HG03457 (cell line): ENCODE results near the gene LCN6.
"Not testable (repeated sequence)": the region's sequence is repeated elsewhere in the genome, so short reads cannot be mapped to it uniquely, and the experiment has no call there.

Experiments used
- ATAC-seq: cut with Tn5 transposase; IDR thresholded peaks from one replicate; pipeline ENCODE4 v1.9.1; 2021; ENCODE audit warnings: moderate number of reproducible peaks; ENCODE audit not compliant: unreplicated experiment

Gene LCN6

DNA sequence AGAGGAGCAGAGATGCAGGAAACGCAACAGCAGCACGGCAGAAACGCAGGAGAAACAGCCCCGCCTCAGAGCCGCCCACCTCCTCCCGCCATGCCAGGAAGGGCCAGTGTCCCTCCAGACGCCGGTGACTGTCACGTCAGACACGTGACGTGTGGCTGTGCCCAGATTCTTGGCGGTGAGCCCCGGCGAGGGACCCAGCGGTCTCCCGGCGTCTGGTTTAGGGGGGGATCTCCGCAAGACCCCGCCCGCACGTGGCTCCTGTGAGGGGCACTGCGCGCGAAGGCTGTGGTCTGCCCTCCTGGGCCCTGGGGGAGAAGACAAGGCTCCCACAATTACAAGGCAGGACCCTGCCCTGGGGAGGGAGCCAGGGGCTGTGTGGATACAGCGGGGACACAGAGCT lies 12.1 kb upstream of the LCN6 start:
- no peak for ATAC-seq

DNA sequence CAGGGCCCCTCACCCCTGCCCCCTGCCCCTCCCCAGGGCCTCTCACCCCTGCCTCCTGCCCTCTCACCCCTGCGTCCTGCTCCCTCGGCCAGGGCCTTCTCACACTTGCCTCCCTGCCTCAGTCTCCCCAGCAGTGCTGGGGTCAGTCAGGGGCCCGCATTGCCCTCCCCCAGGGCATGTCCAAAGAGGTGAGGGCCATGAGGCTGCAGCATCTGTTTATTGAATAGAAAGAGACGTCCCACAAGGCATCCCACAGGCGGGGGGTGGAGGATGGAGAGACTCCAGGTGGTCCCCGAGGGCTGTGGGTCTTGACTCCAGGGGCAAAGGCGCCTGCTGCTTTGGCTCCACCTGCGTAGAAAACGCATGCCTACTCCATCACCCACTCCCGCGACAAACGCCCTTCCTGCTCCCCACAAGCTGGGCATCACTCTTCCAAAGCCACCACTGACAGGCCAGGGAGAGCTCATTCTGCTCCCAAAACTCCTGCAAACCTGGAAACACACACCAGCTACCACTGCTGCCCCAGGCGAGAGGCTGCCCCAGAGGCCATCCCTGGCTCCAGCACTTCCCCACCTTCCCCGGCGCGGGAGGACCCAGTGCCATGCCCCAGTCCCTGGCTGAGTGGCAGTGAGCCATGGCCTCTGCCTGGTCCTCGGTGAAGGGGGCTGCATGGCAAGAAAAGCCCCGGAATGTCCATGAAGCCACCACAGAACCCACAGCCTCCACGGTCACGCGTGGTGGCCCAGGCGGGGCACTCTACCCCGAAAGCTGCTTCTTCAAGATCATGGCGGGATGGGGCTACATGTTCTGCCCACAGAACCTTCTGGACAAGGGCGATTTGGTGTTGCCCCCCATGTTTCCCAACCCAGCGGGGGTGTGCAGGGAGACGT lies 11.4 kb upstream of the LCN6 start:
- no peak for ATAC-seq

DNA sequence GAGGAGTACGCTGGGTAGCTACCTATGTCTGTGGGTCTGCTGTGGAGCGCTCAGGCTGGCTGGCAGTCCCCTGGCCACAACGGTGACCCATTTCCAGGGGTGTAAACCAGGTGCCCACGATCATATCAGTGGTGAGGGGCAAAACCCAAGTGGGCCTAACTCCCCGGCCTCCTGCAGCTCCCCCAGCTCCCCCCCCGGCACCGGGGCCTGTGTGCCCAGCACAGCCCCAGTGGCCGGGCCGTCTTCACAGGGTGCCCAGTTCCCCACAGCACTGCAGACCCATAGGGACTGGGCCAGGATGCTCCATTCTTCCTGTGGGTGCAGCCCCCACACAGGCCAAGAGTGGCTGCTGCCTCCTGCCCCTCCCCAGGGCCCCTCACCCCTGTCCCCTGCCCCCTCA lies 10.7 kb upstream of the LCN6 start:
- ATAC-seq: no peak

DNA sequence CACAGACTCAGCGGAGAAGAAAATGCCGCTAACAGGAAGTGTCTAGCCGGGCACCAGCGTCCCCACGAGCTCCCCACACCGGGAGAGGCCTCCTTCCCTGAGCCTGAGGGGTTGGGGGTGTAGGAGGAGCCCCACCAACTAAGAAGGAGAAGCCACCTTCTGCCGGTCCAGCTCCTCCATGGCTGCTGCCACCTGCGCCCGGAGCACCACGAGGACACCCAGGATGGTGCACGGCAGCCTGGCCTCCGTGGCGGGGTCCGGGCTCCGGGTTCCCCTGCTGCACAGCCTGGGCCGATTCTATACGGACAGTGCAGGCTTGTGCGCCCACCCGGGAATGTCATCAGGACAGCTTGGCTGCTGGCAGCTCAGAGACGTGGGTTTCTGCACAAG lies 9.4 kb upstream of the LCN6 start:
- ATAC-seq: no peak

DNA sequence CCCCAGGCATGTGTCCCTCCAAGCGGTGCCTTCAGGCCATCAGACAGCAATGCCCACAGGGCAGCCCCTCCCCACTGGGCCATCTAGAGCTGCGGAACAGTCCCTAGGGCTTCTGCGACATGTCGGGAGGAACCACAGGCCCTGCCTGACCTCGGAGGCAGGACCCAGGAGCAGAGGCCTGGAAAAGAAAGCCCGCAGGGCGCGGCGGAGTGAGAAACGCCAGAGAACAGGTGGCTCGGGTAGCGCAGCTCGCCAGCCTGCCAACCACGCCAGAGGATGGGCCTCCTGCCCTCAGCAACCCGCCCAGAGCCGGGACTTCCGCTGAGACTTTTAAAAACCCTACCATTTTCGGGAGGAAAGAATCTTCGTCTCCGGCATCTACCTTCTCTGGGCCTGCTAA lies 9.0 kb upstream of the LCN6 start:
- no peak for ATAC-seq

DNA sequence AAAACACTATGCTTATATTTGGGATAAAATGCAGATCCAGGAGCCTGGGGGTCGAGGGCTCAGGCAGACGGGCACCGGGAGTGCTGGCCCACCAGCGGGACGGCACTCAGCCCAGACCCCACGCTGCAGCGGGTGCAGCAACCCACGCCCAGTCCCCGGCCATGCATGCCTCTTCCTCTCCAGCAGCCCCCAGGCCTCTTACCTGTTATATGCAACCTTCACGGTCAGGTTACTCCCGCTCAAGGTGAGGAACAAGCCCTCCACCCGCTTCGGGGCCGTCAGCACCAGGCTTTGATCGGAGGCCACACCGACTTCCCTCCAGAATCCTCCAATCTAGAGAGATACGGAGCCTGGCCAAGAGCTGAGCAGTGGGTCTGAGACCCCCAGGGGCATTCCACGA lies 8.5 kb upstream of the LCN6 start:
- no peak for ATAC-seq

DNA sequence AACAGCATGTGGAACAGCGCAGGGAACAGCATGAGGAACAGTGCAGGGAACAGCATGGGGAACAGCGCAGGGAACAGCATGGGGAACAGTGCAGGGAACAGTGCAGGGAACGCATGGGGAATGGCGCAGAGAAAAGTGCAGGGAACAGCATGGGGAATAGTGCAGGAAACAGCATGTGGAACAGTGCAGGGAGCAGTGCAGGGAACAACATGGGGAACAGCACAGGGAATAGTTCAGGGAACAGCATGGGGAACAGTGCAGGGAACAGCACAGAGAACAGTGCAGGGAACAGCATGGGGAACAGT lies 7.8 kb upstream of the LCN6 start:
- no peak for ATAC-seq

DNA sequence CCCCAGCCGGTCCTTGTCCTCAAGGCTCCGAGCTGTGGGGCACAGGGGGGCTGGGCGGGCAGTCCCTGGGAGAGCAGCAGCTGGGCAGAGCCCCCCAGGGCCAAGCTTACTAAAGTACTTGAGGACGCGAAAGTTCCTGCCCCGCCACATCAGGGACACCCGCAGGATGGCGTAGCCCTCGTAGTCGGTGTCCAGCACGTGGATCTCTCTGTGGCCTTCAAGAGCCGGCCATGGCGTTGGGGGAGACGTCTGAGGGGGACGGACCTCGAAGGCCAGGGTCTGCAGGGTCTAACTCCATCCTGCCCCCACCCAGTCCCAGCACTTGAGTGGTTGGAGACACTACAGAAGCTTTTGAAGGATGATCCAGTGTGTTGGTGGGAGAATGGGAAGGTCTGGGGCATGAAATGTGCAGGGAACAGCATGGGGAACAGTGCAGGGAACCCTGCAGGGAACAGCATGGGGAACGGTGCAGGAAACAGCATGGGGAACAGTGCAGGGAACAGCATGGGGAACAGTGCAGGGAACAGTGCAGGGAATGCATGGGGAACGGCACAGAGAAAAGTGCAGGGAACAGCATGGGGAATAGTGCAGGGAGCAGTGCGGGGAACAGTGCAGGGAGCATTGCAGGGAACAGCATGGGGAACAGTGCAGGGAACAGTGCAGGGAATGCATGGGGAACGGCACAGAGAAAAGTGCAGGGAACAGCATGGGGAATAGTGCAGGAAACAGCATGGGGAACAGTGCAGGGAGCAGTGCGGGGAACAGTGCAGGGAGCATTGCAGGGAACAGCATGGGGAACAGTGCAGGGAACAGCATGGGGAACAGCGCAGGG lies 7.2 kb upstream of the LCN6 start:
- ATAC-seq: not testable (repeated sequence)

DNA sequence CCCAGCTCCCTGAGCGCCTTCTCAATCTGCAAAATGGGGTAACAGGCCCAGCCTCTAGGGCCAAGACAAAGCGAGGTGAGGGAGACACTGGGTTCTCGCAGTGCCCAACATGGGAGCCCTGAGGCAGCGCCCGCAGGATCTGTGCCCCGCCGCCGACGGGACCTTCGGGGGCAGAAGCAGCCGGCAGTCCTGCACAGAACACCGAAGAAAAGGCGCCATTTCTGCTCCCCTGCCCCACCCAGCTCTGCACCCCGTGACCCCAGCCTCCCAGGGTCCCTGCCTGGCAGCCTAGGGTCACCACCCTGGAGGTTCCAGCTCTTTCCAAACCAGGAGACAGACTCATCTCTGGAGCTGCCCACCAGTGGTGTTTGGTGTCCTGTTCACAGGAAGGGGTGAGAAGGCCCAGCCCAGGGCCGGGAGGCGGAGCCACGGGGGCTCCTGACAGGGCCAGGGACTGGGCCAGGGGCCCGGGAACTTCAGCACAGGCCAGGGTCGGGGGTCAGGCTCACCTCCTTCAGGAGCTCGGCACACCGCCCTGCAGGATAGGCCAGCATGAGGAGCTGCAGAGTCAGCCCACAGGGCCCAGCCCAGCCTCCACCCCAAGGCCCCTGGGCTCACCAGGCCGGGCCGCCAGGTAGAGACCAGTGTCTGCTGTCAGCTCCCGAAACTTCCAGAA lies 6.4 kb upstream of the LCN6 start:
- no peak for ATAC-seq

DNA sequence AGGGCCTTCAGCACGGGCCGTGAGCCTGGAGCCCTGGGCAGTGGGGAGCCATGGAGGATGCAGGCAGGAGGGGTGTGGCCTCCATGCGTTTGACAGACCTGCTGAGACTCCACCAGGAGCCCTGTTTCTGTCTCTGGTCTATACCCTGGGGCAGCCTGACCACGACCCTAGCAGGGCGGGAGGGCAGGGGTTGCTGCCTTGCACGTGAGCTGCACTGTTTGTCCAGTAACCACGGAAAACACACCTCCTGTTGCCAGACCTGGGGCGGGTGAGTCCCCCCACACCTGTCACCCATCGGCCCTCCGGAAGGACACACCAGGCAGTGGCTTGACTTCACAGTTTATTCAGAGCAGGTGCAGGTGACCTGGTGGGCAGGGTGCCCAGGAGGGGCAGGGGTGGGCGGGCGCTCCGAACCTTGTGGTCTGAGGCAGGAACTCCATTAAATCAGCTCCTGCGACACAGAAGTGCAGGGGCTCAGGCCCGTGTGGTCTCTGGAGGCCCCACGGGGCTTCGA lies 5.8 kb upstream of the LCN6 start:
- ATAC-seq: no peak

DNA sequence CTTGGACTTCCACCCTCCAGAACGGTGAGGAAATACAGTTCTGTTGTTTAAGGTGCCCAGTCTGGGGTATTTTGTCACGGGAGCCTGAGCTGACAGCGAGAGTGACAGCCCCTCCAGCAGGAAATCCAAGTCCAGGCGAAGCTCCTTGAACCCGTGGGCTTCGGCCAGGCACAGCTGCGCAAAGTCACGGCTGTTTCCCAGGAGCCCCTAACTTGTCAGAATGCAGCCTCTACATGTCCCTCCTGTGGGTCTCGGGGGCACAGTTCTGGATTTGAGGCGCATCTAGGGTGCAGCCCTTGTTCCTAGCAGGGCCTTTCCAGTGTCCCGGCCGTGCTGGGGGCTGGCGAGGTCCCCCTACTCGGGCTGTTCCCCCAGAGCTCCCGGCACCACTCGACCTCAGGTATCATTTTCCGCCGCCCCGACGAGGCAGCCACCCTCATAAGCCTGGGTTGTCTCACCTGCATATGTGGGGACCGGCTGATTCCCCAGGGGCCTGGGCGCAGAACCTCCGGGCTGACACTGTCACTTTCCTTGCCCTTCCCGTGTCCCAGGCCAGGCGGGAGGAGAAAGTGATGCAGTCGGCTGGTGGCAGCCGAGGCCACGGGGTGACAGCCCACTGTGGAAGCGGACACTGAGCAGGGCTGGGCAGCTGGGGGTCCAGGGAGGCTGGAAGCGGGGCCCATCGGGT lies 5.2 kb upstream of the LCN6 start:
- ATAC-seq: no peak

DNA sequence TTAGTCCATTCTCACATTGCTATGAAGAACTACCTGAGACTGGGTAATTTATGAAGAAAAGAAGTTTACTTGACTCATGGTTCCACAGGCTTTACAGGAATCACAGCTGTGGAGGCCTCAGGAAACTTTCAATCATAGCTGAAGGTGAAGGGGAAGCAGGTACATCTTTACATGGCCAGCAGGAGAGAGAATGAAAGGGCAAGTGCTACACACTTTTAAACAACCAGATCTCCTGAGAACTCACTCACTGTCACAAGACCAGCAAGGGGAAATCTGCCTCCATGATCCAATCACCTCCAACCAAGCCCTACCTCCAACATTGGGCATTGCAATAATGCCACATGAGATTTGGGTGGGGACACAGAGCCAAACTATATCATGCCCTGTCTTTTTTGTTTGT lies 3.5 kb upstream of the LCN6 start:
- no peak for ATAC-seq

DNA sequence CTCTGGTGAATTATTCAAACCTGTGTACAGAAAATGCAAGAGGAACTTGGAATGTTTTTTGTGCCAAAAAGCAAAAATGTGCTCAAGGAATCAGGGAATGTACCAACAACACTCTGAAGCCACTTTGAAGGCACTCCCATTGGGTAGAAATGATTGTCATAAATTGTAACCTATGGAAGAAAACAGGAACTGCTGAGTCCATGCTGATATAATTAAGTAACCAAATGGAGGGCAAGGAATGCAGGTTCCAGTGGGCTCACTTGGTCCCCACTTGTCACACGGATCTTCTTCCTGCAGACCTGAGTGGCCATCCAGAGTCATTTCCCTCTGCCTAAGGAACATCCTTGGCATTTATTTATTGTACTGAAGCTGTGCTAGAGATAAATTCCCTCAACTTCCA lies 2.9 kb upstream of the LCN6 start:
- no peak for ATAC-seq

DNA sequence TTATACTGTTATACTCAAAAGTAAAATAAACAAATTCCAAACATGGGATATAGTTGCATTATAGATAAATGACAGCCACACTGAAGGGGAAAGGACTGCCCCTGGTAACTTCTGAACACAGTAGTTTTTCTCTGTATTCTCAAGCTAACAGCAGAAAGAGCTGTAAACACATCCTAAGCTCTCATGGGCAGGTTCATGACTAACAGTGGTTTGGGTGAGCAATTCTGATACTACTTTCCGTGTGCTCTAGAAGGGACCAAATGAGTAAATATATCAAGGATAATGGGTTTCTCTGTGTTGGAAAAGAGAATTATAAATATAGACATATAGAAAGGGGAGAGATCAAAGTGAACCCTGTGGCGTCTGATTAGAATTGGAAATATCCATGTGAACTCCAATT lies 2.2 kb upstream of the LCN6 start:
- ATAC-seq: no peak

DNA sequence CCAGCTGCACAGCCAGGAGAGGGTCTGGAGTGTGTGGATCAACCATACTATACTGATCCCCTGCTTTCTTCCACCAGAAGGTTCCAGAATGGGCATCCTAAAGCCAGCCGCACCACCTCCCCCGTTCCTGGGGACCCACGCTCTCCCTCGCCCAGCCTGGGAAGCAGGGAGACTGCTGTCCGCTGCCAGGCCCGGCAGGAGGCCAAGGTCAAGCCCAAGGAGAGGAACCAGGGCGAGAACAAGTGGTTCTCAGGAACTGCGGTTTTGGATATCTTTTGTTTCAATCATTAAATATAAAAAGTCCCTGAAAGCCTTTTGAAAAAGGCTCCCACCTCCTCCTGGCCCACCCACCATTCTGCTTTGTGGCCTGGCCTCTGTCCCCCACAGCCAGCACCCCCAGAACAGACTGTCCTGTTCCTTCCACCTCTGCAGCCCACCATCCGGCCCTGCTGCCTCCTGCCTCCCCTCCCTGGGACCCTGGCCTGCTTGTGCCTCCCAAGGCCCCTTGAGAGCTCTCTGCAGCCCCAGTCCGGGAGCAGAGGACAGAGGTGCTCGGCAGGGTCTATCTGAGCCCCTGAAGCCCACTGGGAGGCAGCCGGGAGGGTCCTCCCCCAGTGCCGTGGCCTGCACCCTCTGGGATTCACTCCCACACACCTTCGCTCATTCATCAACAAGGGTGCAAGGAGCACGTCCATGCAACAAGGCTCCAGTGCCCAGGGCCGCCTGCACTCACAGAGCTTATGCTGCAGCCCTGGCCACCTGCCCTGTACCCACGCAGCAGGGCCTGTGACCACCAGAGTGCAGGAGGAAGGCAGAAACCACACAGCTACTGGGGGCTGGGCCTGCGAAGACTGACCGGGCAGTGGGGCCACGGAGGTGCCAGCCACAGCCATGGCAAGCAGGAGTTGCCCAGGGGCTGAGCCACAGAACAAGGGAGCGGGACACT lies 614 bp upstream of the LCN6 start:
- ATAC-seq: no peak

DNA sequence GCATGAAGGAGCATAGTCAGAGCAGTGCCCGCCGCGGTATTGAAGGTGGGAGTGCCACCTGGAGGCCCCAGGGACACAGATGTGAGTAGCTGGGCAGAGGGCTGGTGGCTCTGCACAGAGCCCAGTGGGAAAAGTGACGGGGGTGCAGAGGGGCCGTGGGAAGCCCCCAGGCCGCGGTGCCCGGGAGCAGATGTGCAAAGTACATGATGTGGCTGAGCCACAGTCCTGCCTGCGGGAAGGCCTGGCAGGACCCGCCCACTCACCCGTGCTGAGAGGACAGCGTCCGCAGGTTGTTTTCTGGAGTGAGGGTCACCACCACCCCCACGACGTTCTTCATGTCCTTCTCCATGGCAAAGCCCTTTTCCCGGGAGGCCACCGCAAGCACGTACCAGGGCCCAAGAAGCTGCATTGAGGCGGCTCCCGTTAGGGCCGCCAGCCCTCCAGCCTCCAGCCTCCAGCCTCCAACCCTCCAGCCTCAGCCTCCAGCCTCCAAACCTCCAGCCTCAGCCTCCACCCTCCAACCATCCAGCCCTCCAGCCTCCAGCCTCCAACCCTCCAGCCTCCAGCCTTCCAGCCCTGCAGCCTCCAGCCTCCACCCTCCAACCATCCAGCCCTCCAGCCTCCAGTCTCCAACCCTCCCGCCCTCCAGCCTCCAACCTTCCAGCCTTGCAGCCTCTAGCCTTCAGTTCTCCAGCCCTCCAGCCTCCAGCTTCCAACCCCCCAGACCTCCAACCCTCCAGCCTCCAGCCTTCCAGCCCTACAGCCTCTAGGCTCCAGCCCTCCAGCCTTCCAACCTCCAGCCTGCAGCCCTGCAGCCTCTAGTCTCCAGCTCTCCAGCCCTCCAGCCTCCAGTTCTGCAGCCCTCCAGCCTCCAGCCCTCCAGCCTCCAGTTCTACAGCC lies 914 bp downstream of the LCN6 start:
- ATAC-seq: no peak

DNA sequence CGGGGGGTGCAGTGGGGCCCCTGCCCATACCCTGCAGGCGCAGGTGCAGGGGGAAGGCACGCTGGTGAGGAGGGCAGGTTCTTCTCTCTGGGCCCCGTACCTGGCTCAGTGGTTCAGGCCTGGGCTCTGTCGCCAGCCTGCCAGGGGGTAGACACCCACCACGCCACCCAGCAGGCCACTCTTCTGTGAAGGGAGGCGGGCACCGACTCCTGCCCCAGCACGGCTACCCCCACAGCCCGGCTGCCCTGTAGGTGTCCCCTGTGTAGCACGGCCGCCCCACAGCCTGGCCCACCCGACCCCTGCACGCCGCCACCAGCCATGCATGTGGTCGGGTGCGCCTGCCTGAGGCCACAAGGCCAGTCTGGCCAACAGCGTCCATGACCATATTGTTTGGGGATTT lies 1.7 kb downstream of the LCN6 start:
- no peak for ATAC-seq

DNA sequence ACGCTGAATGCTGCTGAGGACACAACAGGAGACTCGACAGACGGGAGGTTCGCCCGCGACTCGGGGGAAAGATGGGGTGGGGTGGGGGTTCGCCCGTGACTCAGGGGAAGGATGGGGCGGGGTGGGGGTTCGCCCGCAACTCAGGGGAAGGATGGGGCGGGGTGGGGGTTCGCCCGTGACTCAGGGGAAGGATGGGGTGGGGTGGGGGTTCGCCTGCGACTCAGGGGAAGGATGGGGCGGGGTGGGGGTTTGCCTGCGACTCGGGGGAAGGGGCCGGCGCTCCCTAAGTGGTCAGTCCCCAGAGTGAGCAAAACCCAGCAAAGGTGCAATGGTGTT lies 2.2 kb downstream of the LCN6 start:
- no peak for ATAC-seq
